Ovary (tissue), 9 donors: Measurements from ENCODE around the gene SHISA6. TPM values are rescaled to one million over a fixed set of nuclear protein-coding genes. Genes with fewer than 3 reads are reported as not detected.

ENCODE experiments used
- DNase-seq, 5 donors: peaks; one replicate each; pipeline ENCODE4 v3.0.0-alpha.2; 2019 to 2020
- H3K27ac ChIP-seq, 2 donors: fragments of 200-600 bp; one replicate each; pipeline versions ENCODE4 v1.5.1 to v1.8.0; 2019 to 2022
- H3K27me3 ChIP-seq: fragments of 200-600 bp; one replicate; pipeline ENCODE4 v1.8.0; 2022
- H3K36me3 ChIP-seq: fragments of 200-600 bp; sonication (generic); one replicate; pipeline ENCODE4 v1.5.1; 2019
- H3K4me1 ChIP-seq: one replicate; pipeline ENCODE4 v1.8.1; 2013; ENCODE audit warnings: mild to moderate bottlenecking, moderate library complexity; ENCODE audit not compliant: insufficient read depth
- H3K4me3 ChIP-seq: fragments of 200-600 bp; sonication (generic); one replicate; pipeline ENCODE4 v1.5.1; 2017
- H3K9me3 ChIP-seq, 2 donors: fragments of 200-600 bp in 1 of 2; sonication (generic) in 1 of 2; one replicate each; pipeline versions ENCODE4 v1.5.1 to v1.8.1; 2013 to 2019; ENCODE audit warnings: mild to moderate bottlenecking in 1 of 2, moderate library complexity in 1 of 2
- CTCF ChIP-seq, 3 donors: fragments of 450-650 bp in 2 of 3; fragments of 200-600 bp in 1 of 3; IDR thresholded peaks; one replicate each; pipeline versions ENCODE4 v1.5.1 to v1.8.0; 2016 to 2022; ENCODE audit warnings: antibody characterized with exemption in 3 of 3, mild to moderate bottlenecking in 1 of 3
- EP300 ChIP-seq: sonication (generic); formaldehyde crosslinking; IDR thresholded peaks from one replicate; pipeline ENCODE4 v1.6.1; 2017; ENCODE audit warnings: antibody characterized with exemption
- POLR2A ChIP-seq: fragments of 450-650 bp; IDR thresholded peaks from one replicate; pipeline ENCODE4 v1.6.1; 2017; ENCODE audit warnings: antibody characterized with exemption, mild to moderate bottlenecking, moderate library complexity
- WGBS, 3 donors: extraction: QIAGEN DNeasy Blood & Tissue Kit in 1 of 3; methylation state at CpG; one replicate each; pipeline versions ENCODE4 v1.1.5 to v1.1.7; 2013 to 2017; 5-methylcytosine and 5-hydroxymethylcytosine counted together
- intact Hi-C, 4 donors: fragments of 100-400 bp; cut with DNase I; formaldehyde crosslinking; loops; one replicate each; pipeline versions ENCODE4 v1.11.0 to v1.15.1; 2022 to 2023
- polyA plus RNA-seq, 2 donors: library from polyadenylated mRNA; stranded (reverse); fragments of 200-250 nt in 1 of 2; fragments of 350-450 nt in 1 of 2; fragmentation: Illumina TruSeq in 1 of 2; extraction: RNeasy Lipid Tissue Mini Kit (QIAGEN cat#74804) in 1 of 2; gene quantifications; one replicate each; pipeline ENCODE4 v1.2.3, GENCODE V29; 2013 to 2014
- total RNA-seq, 7 donors: library from RNA; depleted of rRNA in 2 of 7; stranded (reverse); fragments of >200 nt in 2 of 7; fragmentation: NEBNext Ultra II Directional in 3 of 7; extraction: Animal tissue kit (Norgen Biotek cat#: 25700) in 3 of 7; gene quantifications; one replicate each; pipeline versions ENCODE4 v1.1.0 to v1.2.4, GENCODE V29; 2016 to 2023
- donor health status: DM: no; HTN: no; CAD: no; lungs with moderate emphysema.
- donor health status: DM: no; HTN: no; CAD: no.
- donor health status: Bipolar disorder and iron deficiency.
- donor health status: DM: yes; HTN: yes; CAD: no.
- donor health status: DM: no; HTN: no; CAD: no.
- donor health status: DM: yes; HTN: yes; CAD: no.

The SHISA6 gene
- total and polyA plus RNA-seq, 9 donors = 0.10 to 1.5 (median 0.38) TPM

- intact Hi-C loops = no loop called here
- Histone ChIP-seq H3K27me3 (no peaks in the 10 kb centered on the region), H3K4me3 (no peak overlapping the region), H3K4me1 (no peaks in the 10 kb centered on the region), H3K9me3 (no peaks in the 10 kb centered on the region), H3K36me3 (no peaks in the 10 kb centered on the region), H3K27ac (no peak overlapping the region)
- no peak for TF ChIP-seq CTCF (IDR thresholded peaks at IDR 0.05)
- 60 to 75% (median 64%) methylated on average over 2 of the region's 2 CpGs for WGBS, 3 donors
- no peak for DNase-seq
These were observed 31.1 kb upstream of the SHISA6 start for GRCh38 chr17:11209906-11210305.

GRCh38 chr17:11212792-11213191, 28.2 kb upstream of the SHISA6 start:
- TF ChIP-seq POLR2A = no peak
- no peak for TF ChIP-seq CTCF (IDR thresholded peaks at IDR 0.05)
- no peak for TF ChIP-seq EP300
- Histone ChIP-seq H3K9me3 (no peaks in the 10 kb centered on the region), H3K4me1 (no peaks in the 10 kb centered on the region), H3K27me3 (no peaks in the 10 kb centered on the region), H3K36me3 (no peaks in the 10 kb centered on the region), H3K4me3 (no peak overlapping the region), H3K27ac (no peak overlapping the region)
- DNase-seq = no peak
- WGBS, 3 donors = 84 to 89% (median 85%) methylated on average over 2 of the region's 2 CpGs
- intact Hi-C loops = no loop called here

- no peaks in the 10 kb centered on the region for H3K27me3 ChIP-seq
- no peaks in the 10 kb centered on the region for H3K36me3 ChIP-seq
- no peak overlapping the region for H3K4me3 ChIP-seq
- intact Hi-C loops = no loop called here
- H3K9me3 ChIP-seq = no peaks in the 10 kb centered on the region
- H3K27ac ChIP-seq = no peak overlapping the region
- TF ChIP-seq CTCF (IDR thresholded peaks at IDR 0.05) (no peak), POLR2A (no peak)
- WGBS, 3 donors = 79 to 80% (median 80%) methylated on average over 3 of the region's 3 CpGs
- H3K4me1 ChIP-seq = no peaks in the 10 kb centered on the region
- no peak for DNase-seq
These were observed 24.0 kb upstream of the SHISA6 start for GRCh38 chr17:11216976-11217375.

- no peaks in the 10 kb centered on the region for H3K4me1 ChIP-seq
- H3K27me3 ChIP-seq = no peaks in the 10 kb centered on the region
- H3K4me3 ChIP-seq = no peak overlapping the region
- intact Hi-C loops = no loop called here
- TF ChIP-seq EP300 = no peak
- TF ChIP-seq CTCF (IDR thresholded peaks at IDR 0.05) = no peak
- TF ChIP-seq POLR2A = no peak
- no peaks in the 10 kb centered on the region for H3K36me3 ChIP-seq
- no peak overlapping the region for H3K27ac ChIP-seq
- H3K9me3 ChIP-seq = no peaks in the 10 kb centered on the region
- no peak for DNase-seq
- WGBS, 3 donors = 80 to 83% (median 81%) methylated on average over 4 of the region's 4 CpGs
These were observed 19.8 kb upstream of the SHISA6 start for GRCh38 chr17:11221196-11221595.

GRCh38 chr17:11221721-11222120, 19.3 kb upstream of the SHISA6 start:
- intact Hi-C loops = no loop called here
- WGBS, 3 donors = 3 to 14% (median 5%) methylated on average over 5 of the region's 5 CpGs
- no peak overlapping the region for H3K4me3 ChIP-seq
- no peaks in the 10 kb centered on the region for H3K36me3 ChIP-seq
- no peak for DNase-seq
- no peaks in the 10 kb centered on the region for H3K27me3 ChIP-seq
- H3K27ac ChIP-seq = no peak overlapping the region
- H3K9me3 ChIP-seq = no peaks in the 10 kb centered on the region
- H3K4me1 ChIP-seq = no peaks in the 10 kb centered on the region
- TF ChIP-seq CTCF (IDR thresholded peaks at IDR 0.05) (no peak), POLR2A (no peak), EP300 (no peak)
